ENCODE data around the gene SHKBP1. TPM values are rescaled to one million over a fixed set of nuclear protein-coding genes. Genes with fewer than 3 reads are reported as not detected.

The SHKBP1 gene
- total and polyA plus RNA-seq, 2 of the 4 experiments (the other 2 are of a cell fraction) = 15.6 to 94.0 TPM

GRCh38 chr19:40614622-40615411, 38.1 kb downstream of the SHKBP1 start (continued):
- TF ChIP-seq MXI1 (IDR thresholded peaks at IDR 0.05; ENCODE audit: borderline replicate concordance, low read depth, low read length) = no peak
- TF ChIP-seq MAZ (IDR thresholded peaks at IDR 0.05; ENCODE audit: borderline replicate concordance, low read depth, low read length) = peak; percentile 88

GRCh38 chr19:40616178-40616577, 39.5 kb downstream of the SHKBP1 start:
- peaks cover 12% of the 10 kb centered on the region; the same call in 1 of the 2 replicates for H3K4me1 ChIP-seq (ENCODE audit: control insufficient read depth, insufficient read depth, low read length)
- H3K4ac ChIP-seq (ENCODE audit: low read depth, low read length) = peak overlapping the region; percentile 74
- H3K36me3 ChIP-seq (ENCODE audit: control insufficient read depth, insufficient read depth, low read length) = peaks cover 49% of the 10 kb centered on the region
- in situ Hi-C loops (cut with MboI; ENCODE audit: low sequenced_read_pairs) (no loop called here), dilution Hi-C loops (cut with HindIII; ENCODE audit: low sequenced_read_pairs, unreplicated experiment) (no loop called here), intact Hi-C loops (cut with micrococcal nuclease) (no loop called here)
- H2AFZ ChIP-seq (replicated peaks; ENCODE audit: low read length, poor library complexity) = no peak overlapping the region
- H3K27ac ChIP-seq (ENCODE audit: insufficient read depth, low read length) = peak overlapping the region; percentile 18; the same call in 1 of the 2 replicates
- H3K79me1 ChIP-seq (ENCODE audit: low read depth in 1 of 2, low read length in 2 of 2) = peaks cover 4 to 28% of the 10 kb centered on the region in 2 experiments
- peak overlapping the region; percentile 96 for H2AK5ac ChIP-seq (ENCODE audit: low read depth, low read length)
- no peak for DNase-seq
- peaks cover 3% of the 10 kb centered on the region; the same call in 1 of the 2 replicates for H4K20me1 ChIP-seq (ENCODE audit: insufficient read depth, low read length)
- no peak overlapping the region for H3K56ac ChIP-seq (ENCODE audit: extremely low read depth, insufficient read depth, low read length)
- H3K14ac ChIP-seq (replicated peaks; ENCODE audit: low read depth, low read length) = peak overlapping the region; percentile 29
- no peak overlapping the region for H3K4me3 ChIP-seq (ENCODE audit: insufficient read depth, low read depth, low read length)
- no peak overlapping the region for H2AK9ac ChIP-seq (replicated peaks; ENCODE audit: low read depth, low read length, poor library complexity)
- no CpG with 5 or more reads among the region's 5 CpGs for WGBS, 2 experiments (ENCODE audit: extremely low coverage in 2 of 2, insufficient read length in 1 of 2)
- no peak for ATAC-seq (ENCODE audit: low read depth)
- peak overlapping the region; percentile 86; the same call in 2 of the 3 replicates for H2BK15ac ChIP-seq (ENCODE audit: low read depth, low read length)
- H3K9me3 ChIP-seq (ENCODE audit: control insufficient read depth, insufficient read depth, low read length) = no peaks in the 10 kb centered on the region
- H4K8ac ChIP-seq (ENCODE audit: low read depth in 2 of 2, low read length in 2 of 2) = peak overlapping the region; percentile 73 to 77; a peak in 3 of 4 replicates
- peaks cover 12% of the 10 kb centered on the region for H3K9me1 ChIP-seq (ENCODE audit: insufficient read depth, low read length)
- no peaks in the 10 kb centered on the region for H3K27me3 ChIP-seq (ENCODE audit: control insufficient read depth, insufficient read depth, low read length)
- peak overlapping the region; percentile 76; the same call in 1 of the 2 replicates for H2BK120ac ChIP-seq (ENCODE audit: low read depth, low read length)
- peak overlapping the region; percentile 10 for H3K18ac ChIP-seq (ENCODE audit: low read depth, low read length)
- ChIA-PET CTCF (interaction anchor here (1.3 to 1.6 kb wide), 2 partner anchors 13 to 19 kb away, joined by 3 to 4 read pairs; no protein-coding TSS in a partner anchor), POLR2A (ENCODE audit: unreplicated experiment) (interaction anchor here (0.8 kb wide), 1 partner anchor 13 kb away, joined by 4 read pairs; no protein-coding TSS in a partner anchor)
- peak overlapping the region; percentile 66 for H4K91ac ChIP-seq (ENCODE audit: insufficient read depth, low read depth, low read length)
- no TSS peak for BruUV-seq (replicated peaks)
- peak overlapping the region; percentile 15 for H2BK5ac ChIP-seq (ENCODE audit: low read depth, low read length, poor library complexity, severe bottlenecking)
- H4K5ac ChIP-seq (ENCODE audit: low read depth, low read length) = peak overlapping the region; percentile 36; the same call in 1 of the 2 replicates
- no peak overlapping the region for H3K23ac ChIP-seq (ENCODE audit: low read depth, low read length)
- H2BK20ac ChIP-seq (ENCODE audit: low read depth, low read length) = peak overlapping the region; percentile 69; the same call in 1 of the 2 replicates
- H3K4me2 ChIP-seq (ENCODE audit: low read depth, low read length) = no peak overlapping the region
- no peak overlapping the region for H3K9ac ChIP-seq (ENCODE audit: low read depth, low read length)
- TF ChIP-seq MAZ (IDR thresholded peaks at IDR 0.05; ENCODE audit: borderline replicate concordance, low read depth, low read length) = no peak
- no peak for TF ChIP-seq RAD21 (IDR thresholded peaks at IDR 0.05; ENCODE audit: low read length)
- TF ChIP-seq, protein P1, sequence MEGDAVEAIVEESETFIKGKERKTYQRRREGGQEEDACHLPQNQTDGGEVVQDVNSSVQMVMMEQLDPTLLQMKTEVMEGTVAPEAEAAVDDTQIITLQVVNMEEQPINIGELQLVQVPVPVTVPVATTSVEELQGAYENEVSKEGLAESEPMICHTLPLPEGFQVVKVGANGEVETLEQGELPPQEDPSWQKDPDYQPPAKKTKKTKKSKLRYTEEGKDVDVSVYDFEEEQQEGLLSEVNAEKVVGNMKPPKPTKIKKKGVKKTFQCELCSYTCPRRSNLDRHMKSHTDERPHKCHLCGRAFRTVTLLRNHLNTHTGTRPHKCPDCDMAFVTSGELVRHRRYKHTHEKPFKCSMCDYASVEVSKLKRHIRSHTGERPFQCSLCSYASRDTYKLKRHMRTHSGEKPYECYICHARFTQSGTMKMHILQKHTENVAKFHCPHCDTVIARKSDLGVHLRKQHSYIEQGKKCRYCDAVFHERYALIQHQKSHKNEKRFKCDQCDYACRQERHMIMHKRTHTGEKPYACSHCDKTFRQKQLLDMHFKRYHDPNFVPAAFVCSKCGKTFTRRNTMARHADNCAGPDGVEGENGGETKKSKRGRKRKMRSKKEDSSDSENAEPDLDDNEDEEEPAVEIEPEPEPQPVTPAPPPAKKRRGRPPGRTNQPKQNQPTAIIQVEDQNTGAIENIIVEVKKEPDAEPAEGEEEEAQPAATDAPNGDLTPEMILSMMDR (conservative IDR thresholded peaks at IDR 0.05; ENCODE audit: low read depth, low read length) = no peak
- no peak for TF ChIP-seq MAFK (IDR thresholded peaks at IDR 0.05; ENCODE audit: low read depth, low read length)
- TF ChIP-seq MXI1 (IDR thresholded peaks at IDR 0.05; ENCODE audit: borderline replicate concordance, low read depth, low read length) = no peak
- TF ChIP-seq CEBPB (IDR thresholded peaks at IDR 0.05; ENCODE audit: low read depth, low read length) = no peak
- TF ChIP-seq ELK1 (IDR thresholded peaks at IDR 0.05; ENCODE audit: borderline replicate concordance, low read depth, low read length) = no peak
- no peak for TF ChIP-seq NFE2L2 (IDR thresholded peaks at IDR 0.05; ENCODE audit: low read depth, low read length)
- no peak for TF ChIP-seq BHLHE40 (IDR thresholded peaks at IDR 0.05; ENCODE audit: low read depth, low read length)
- TF ChIP-seq RCOR1 (IDR thresholded peaks at IDR 0.05; ENCODE audit: insufficient replicate concordance, low read length) = no peak

Measured in IMR-90 (cell line).